GM23248 (cell line): ENCODE data around the gene MBNL3.

ENCODE experiments used
- EZH2 ChIP-seq: fragments of 200-600 bp; sonication (generic); IDR thresholded peaks from 2 replicates; pipeline ENCODE4 v1.6.1; 2018; ENCODE audit warnings: antibody characterized with exemption, mild to moderate bottlenecking; ENCODE audit not compliant: insufficient read depth, poor library complexity, severe bottlenecking
- EZH2phosphoT487 ChIP-seq: fragments of 200-600 bp; sonication (generic); IDR thresholded peaks from 2 replicates; pipeline ENCODE4 v1.6.1; 2018; ENCODE audit warnings: antibody characterized with exemption, moderate library complexity, mild to moderate bottlenecking, low read depth; ENCODE audit not compliant: insufficient read depth

GRCh38 chrX:132508834-132509233, 20.0 kb upstream of the MBNL3 start:
- no peak for TF ChIP-seq EZH2
- TF ChIP-seq EZH2phosphoT487 = no peak
